Esophagus squamous epithelium (tissue), 4 donors: ENCODE results near the gene ZC3H7B.

Experiments used
- POLR2A ChIP-seq, 4 donors: fragments of 450-650 bp; IDR thresholded peaks; one replicate each; pipeline ENCODE4 v1.6.1; 2017; ENCODE audit warnings: antibody characterized with exemption in 4 of 4, mild to moderate bottlenecking in 4 of 4, moderate library complexity in 3 of 4
- TF ChIP-seq, protein P1 (sequence below), 6 experiments: fragments of 450-650 bp in 4 of 6; fragments of 200-600 bp in 2 of 6; sonication (generic) in 2 of 6; IDR thresholded peaks; one replicate each; pipeline ENCODE4 v1.5.1; 2016 to 2019; ENCODE audit warnings: antibody characterized with exemption in 6 of 6, mild to moderate bottlenecking in 4 of 6, moderate library complexity in 4 of 6

DNA sequence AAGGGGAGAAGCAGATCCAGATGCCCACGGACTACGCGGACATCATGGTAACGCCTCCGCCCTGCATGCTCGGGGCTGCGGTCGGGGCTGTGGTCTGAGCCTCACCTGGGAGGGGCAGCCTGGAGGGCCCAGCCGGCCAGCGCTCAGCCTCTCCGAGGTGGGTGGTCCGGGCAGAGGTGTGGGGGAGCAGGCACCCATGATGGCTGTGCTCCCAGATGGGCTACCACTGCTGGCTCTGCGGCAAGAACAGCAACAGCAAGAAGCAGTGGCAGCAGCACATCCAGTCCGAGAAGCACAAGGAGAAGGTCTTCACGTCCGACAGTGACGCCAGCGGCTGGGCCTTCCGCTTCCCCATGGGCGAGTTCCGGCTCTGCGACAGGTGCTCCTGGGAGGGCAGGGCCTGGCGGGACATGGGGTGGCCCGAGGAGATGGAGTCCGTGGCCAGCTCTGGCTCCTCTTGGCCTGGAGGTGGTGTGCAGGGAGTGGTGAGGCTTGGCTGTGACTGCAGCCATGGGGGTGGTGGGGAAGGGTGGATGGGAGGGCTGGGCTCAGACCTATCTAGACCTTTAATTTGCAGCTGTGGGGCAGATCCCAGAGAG, 55.2 kb downstream of the ZC3H7B start:
- TF ChIP-seq, protein P1, sequence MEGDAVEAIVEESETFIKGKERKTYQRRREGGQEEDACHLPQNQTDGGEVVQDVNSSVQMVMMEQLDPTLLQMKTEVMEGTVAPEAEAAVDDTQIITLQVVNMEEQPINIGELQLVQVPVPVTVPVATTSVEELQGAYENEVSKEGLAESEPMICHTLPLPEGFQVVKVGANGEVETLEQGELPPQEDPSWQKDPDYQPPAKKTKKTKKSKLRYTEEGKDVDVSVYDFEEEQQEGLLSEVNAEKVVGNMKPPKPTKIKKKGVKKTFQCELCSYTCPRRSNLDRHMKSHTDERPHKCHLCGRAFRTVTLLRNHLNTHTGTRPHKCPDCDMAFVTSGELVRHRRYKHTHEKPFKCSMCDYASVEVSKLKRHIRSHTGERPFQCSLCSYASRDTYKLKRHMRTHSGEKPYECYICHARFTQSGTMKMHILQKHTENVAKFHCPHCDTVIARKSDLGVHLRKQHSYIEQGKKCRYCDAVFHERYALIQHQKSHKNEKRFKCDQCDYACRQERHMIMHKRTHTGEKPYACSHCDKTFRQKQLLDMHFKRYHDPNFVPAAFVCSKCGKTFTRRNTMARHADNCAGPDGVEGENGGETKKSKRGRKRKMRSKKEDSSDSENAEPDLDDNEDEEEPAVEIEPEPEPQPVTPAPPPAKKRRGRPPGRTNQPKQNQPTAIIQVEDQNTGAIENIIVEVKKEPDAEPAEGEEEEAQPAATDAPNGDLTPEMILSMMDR (IDR thresholded peaks at IDR 0.05): no peak
- no peak for TF ChIP-seq POLR2A (IDR thresholded peaks at IDR 0.05)
